ENCODE results near the gene ATP10A.

- no peak for TF ChIP-seq CTCF (conservative IDR thresholded peaks at IDR 0.05)
- TF ChIP-seq ZFX (IDR thresholded peaks at IDR 0.05) = no peak
Observed at GRCh38 chr15:25719101-25719985, 143.8 kb downstream of the ATP10A start.
